Keratinocyte (primary cell): ENCODE data around the gene DSCAM.

Source experiments
- CTCF ChIP-seq, 3 experiments: IDR thresholded peaks in 1 of 3; conservative IDR thresholded peaks in 1 of 3; optimal IDR thresholded peaks in 1 of 3; 2 replicates in 2 of 3; 3 replicates in 1 of 3; pipeline versions ENCODE3 to v1.5.1; 2011; ENCODE audit warnings: low read length in 3 of 3, mild to moderate bottlenecking in 3 of 3, moderate library complexity in 2 of 3, control low read depth in 1 of 3, inconsistent platforms in 1 of 3; ENCODE audit not compliant: insufficient read depth in 2 of 3; ENCODE audit errors: extremely low read depth in 1 of 3
- EZH2 ChIP-seq: IDR thresholded peaks from one replicate; pipeline ENCODE4 v1.6.1; 2012; ENCODE audit warnings: inconsistent platforms, mild to moderate bottlenecking, low read length, moderate library complexity

GRCh38 chr21:39980241-39980820 lies 866.6 kb downstream of the DSCAM start:
- TF ChIP-seq CTCF (optimal IDR thresholded peaks at IDR 0.05 in 1 of 3, IDR thresholded peaks at IDR 0.05 in 1 of 3, conservative IDR thresholded peaks at IDR 0.05 in 1 of 3; ENCODE audit: extremely low read depth in 1 of 3, insufficient read depth in 2 of 3, low read length in 3 of 3) (no peak), EZH2 (no peak)
